H1 (cell line): ENCODE results near the gene ALDH1B1. TPM values are rescaled to one million over a fixed set of nuclear protein-coding genes. Genes with fewer than 3 reads are reported as not detected.

Source experiments
- CBX8 ChIP-seq: fragments of 300-800, 300-1000 bp; sonication (generic); IDR thresholded peaks from 2 replicates; pipeline ENCODE4 v1.7.1; 2016; ENCODE audit warnings: low read depth, low read length, borderline replicate concordance
- FOSL1 ChIP-seq: IDR thresholded peaks from 2 replicates; pipeline ENCODE4 v1.6.1; 2011; ENCODE audit warnings: mild to moderate bottlenecking, low read depth, low read length, moderate library complexity; ENCODE audit not compliant: insufficient read depth
- RXRA ChIP-seq: IDR thresholded peaks from 2 replicates; pipeline ENCODE4 v1.6.1; 2011; ENCODE audit warnings: low read depth, mild to moderate bottlenecking, low read length, moderate library complexity; ENCODE audit not compliant: insufficient read depth
- polyA plus RNA-seq, 7 experiments: library from polyadenylated mRNA; depleted of rRNA in 3 of 7; stranded (reverse) in 5 of 7; unstranded in 2 of 7; fragments of >200 nt in 5 of 7; fragments of 200-250 nt in 2 of 7; gene quantifications; 1 replicate in 5 of 7; 2 replicates in 1 of 7; 4 replicates in 1 of 7; pipeline versions ENCODE4 v1.2.1 to v1.2.3, GENCODE V29; 2011 to 2013; ENCODE audit warnings: missing spikeins in 2 of 7, mixed read lengths in 2 of 7
- total RNA-seq: library from RNA; stranded (reverse); fragmentation: NEBNext Ultra II Directional; extraction: Animal tissue kit (Norgen Biotek cat#: 25700); gene quantifications from 2 replicates; pipeline ENCODE4 v1.2.1, GENCODE V29; 2021
- TF ChIP-seq, protein P1 (sequence below): IDR thresholded peaks from 2 replicates; pipeline ENCODE4 v1.6.1; 2012; ENCODE audit warnings: inconsistent platforms

ALDH1B1 gene
- total and polyA plus RNA-seq, 2 of the 8 experiments (the other 6 are each of a cell fraction or from before 2014, with no cell fraction given): 41.6 to 78.7 TPM

DNA sequence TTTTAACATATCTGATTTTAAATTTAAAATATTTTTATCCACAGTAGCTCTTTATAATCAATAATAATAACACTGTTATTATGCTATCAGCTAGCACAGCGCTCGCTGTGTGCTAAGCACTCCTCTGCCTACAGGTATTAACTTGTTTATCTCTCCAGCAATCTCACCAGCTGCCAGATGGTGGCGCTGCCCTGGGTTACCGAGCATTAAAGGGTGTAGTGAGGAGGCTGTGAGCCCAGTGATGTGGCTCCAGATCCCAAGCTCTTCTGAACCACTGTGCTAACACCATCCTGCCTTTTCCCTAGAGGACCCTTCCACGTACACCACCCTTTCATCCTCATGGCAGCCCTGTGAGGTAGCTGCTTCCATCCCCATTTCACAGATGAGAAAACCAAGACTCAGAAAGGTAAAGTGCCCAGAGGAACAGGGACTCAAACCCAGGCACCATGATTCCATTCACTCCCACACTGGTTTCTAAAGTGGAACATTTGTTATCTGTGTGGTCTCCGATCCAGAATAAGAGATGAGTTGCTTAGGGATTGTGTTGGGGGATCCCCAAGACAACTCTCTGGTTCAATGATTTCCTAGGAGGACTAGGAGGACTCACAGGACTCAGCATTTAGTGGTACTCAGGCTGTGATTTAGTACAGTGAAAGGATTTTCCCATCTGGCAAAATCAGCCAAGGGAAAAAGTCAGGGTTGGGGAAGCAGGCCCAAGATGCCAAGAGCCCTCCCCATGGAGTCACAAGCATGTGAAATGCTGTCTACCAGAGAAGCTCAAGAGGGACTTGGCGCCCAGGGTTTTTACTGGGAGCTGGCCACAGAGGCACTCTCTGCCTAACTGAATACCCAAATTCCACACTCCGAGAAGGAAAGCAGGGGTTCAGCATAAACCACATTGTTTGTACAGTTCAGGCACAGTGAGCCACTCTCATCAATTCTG is 24.8 kb downstream of the ALDH1B1 start (continued):
- TF ChIP-seq, protein P1, sequence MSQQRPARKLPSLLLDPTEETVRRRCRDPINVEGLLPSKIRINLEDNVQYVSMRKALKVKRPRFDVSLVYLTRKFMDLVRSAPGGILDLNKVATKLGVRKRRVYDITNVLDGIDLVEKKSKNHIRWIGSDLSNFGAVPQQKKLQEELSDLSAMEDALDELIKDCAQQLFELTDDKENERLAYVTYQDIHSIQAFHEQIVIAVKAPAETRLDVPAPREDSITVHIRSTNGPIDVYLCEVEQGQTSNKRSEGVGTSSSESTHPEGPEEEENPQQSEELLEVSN: no peak
- TF ChIP-seq FOSL1: no peak
- no peak for TF ChIP-seq CBX8
- TF ChIP-seq RXRA: no peak
